ENCODE data around the gene DDX19B.
"Not testable (repeated sequence)": the region's sequence is repeated elsewhere in the genome, so short reads cannot be mapped to it uniquely, and the experiment has no call there.

Gene DDX19B

DNA sequence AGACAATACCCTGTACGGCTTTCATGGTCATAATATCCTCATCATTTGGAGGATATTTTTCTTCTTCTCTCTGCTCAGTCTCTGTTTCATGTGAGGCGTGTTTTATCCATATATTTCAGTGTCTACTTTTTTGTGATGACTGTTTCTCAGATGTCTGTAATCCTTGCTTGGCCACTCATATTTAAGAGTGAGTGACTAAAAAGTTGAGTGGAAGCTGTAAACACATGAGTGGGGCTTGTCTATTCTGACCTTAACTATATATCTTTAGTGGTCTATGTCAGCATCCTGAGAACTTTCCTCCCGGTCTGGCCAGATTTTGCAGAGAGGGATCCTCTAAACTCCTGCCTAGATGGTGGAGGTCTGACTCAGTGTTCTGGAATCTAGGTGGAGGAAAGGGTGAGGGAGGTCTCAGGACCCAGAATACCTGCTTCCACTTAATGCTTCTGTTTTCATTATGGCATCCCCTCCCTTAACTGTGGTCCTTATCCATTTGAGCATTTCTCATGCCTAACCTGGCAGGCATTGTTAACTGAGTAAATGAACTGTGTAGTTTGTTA is 6.0 kb downstream of the DDX19B start:
- Histone ChIP-seq H3K27me3 (ENCODE audit: insufficient read depth, insufficient read length) (no peaks in the 10 kb centered on the region), H3K9ac (ENCODE audit: insufficient read length, low read depth) (no peak overlapping the region), H3K4me1 (ENCODE audit: insufficient read depth, insufficient read length) (peaks cover 2% of the 10 kb centered on the region), H3K4me3 (ENCODE audit: insufficient read length, low read depth) (no peak overlapping the region), H3K9me3 (ENCODE audit: insufficient read depth, low read length) (peaks cover 15% of the 10 kb centered on the region), H3K36me3 (ENCODE audit: insufficient read depth, insufficient read length, low read length) (peaks cover 4% of the 10 kb centered on the region)
- peak; percentile 11 for DNase-seq (ENCODE audit: low read depth, low spot score)
- no peak for TF ChIP-seq ZNF274 (IDR thresholded peaks at IDR 0.05; ENCODE audit: low read depth, low read length)
- no peak for TF ChIP-seq YY1 (IDR thresholded peaks at IDR 0.05; ENCODE audit: insufficient read depth, insufficient read length)
- TF ChIP-seq SUZ12 (IDR thresholded peaks at IDR 0.05; ENCODE audit: extremely low read depth, insufficient read depth, insufficient read length) = no peak

DNA sequence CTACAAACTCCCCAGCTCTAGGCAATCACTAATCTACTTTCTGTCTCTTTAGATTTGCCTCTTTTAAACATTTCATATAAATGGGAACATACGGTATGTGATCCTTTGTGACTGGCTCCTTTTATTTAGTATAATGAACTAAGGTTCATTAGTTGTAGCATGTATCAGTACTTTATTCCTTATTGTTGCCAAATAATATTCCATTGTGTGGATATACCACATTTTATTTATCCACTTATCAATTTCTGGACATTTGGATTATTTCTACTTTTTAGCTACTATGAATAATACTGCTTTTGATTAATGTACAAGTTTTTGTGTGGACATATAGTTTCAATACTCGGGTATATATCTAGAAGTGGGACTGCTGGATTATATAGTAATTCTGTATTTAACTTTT is 7.9 kb downstream of the DDX19B start:
- Histone ChIP-seq H3K4me1 (ENCODE audit: insufficient read depth, insufficient read length) (peaks cover 5% of the 10 kb centered on the region), H3K4me3 (ENCODE audit: insufficient read length, low read depth) (no peak overlapping the region), H3K36me3 (ENCODE audit: insufficient read depth, insufficient read length, low read length) (no peaks in the 10 kb centered on the region), H3K27me3 (ENCODE audit: insufficient read depth, insufficient read length) (no peaks in the 10 kb centered on the region), H3K9me3 (ENCODE audit: insufficient read depth, low read length) (no peaks in the 10 kb centered on the region), H3K9ac (ENCODE audit: insufficient read length, low read depth) (no peak overlapping the region)
- no peak for DNase-seq (ENCODE audit: low read depth, low spot score)
- TF ChIP-seq YY1 (IDR thresholded peaks at IDR 0.05; ENCODE audit: insufficient read depth, insufficient read length) (no peak), SUZ12 (IDR thresholded peaks at IDR 0.05; ENCODE audit: extremely low read depth, insufficient read depth, insufficient read length) (no peak), ZNF274 (IDR thresholded peaks at IDR 0.05; ENCODE audit: low read depth, low read length) (no peak)

DNA sequence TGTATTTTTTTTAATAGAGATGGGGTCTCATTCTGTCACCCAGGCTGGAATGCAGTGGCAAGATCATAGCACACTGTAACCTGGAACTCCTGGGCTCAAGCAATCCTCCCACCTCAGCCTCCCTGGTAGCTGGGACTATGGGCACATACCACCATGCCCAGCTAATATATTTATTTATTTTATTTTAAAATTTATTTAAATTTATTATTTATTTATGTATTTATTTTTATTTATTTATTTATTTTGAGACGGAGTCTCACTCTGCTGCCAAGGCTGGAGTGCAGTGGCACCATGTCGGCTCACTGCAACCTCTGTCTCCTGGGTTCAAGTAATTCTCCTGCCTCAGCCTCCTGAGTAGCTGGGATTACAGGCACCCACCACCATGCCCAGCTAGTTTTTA is 8.7 kb downstream of the DDX19B start:
- not testable (repeated sequence) for H3K36me3 ChIP-seq (ENCODE audit: insufficient read depth, insufficient read length, low read length); H3K4me1 ChIP-seq (ENCODE audit: insufficient read depth, insufficient read length); H3K4me3 ChIP-seq (ENCODE audit: insufficient read length, low read depth); H3K9ac ChIP-seq (ENCODE audit: insufficient read length, low read depth); H3K9me3 ChIP-seq (ENCODE audit: insufficient read depth, low read length); DNase-seq (ENCODE audit: low read depth, low spot score); H3K27me3 ChIP-seq (ENCODE audit: insufficient read depth, insufficient read length)

DNA sequence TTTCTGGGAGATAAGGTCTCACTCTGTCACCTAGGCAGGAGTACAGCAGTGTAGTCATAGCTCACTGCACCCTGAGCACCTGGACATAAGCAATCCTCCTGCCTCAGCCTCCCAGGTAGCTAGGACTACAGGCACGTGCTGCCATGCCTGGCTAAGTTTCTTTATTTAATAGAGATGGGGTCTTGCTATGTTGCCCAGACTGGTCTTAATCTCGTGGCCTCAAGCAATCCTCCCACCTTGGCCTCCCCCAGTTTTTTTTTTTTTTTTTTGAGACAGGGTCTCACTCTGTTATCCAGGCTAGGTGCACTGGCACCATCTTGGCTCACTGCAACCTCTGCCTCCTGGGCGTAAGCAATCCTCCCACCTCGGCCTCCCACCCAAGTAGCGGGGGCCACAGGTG is 21.1 kb downstream of the DDX19B start:
- no peak for TF ChIP-seq ZNF274 (IDR thresholded peaks at IDR 0.05; ENCODE audit: low read depth, low read length)
- TF ChIP-seq YY1 (IDR thresholded peaks at IDR 0.05; ENCODE audit: insufficient read depth, insufficient read length) = no peak
- TF ChIP-seq SUZ12 (IDR thresholded peaks at IDR 0.05; ENCODE audit: extremely low read depth, insufficient read depth, insufficient read length) = no peak
- no peak for DNase-seq (ENCODE audit: low read depth, low spot score)
- Histone ChIP-seq H3K36me3 (ENCODE audit: insufficient read depth, insufficient read length, low read length) (peaks cover 51% of the 10 kb centered on the region), H3K4me1 (ENCODE audit: insufficient read depth, insufficient read length) (peaks cover 3% of the 10 kb centered on the region), H3K27me3 (ENCODE audit: insufficient read depth, insufficient read length) (no peaks in the 10 kb centered on the region), H3K9ac (ENCODE audit: insufficient read length, low read depth) (no peak overlapping the region), H3K4me3 (ENCODE audit: insufficient read length, low read depth) (no peak overlapping the region), H3K9me3 (ENCODE audit: insufficient read depth, low read length) (no peaks in the 10 kb centered on the region)

DNA sequence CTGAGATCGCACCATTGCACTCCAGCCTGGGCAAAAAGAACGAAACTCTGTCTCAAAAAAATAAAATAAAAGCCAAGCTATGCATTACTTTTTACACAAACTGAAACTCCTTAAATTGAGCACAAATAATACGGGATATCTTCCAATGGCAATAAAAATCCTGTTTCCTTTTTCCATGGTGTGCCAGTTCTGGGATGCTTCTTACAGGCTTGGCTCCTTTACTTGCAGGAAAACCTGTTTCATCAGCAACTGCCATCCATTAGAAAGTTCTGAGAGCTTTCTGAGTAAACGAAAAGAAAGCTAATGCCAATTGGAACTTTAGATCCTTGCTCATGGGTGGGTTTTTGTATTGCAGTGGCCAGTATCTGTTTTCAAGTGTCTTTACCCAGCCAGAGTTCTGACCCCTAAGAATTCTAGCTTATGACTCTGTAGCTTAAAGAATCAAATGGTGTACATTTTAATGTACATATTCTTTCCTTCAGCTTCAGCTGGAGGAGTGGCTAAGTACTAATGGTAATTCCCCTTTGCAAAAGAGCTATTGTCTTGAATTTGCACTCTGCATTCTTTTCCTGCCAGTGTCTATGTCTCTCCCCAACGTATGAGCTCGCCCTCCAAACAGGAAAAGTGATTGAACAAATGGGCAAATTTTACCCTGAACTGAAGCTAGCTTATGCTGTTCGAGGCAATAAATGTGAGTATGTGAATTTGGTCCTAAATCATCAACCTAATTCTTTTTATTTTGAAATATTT is 26.2 kb downstream of the DDX19B start:
- Histone ChIP-seq H3K9ac (ENCODE audit: insufficient read length, low read depth) (no peak overlapping the region), H3K9me3 (ENCODE audit: insufficient read depth, low read length) (no peaks in the 10 kb centered on the region), H3K4me1 (ENCODE audit: insufficient read depth, insufficient read length) (peaks cover 5% of the 10 kb centered on the region), H3K27me3 (ENCODE audit: insufficient read depth, insufficient read length) (no peaks in the 10 kb centered on the region), H3K4me3 (ENCODE audit: insufficient read length, low read depth) (no peak overlapping the region), H3K36me3 (ENCODE audit: insufficient read depth, insufficient read length, low read length) (peaks cover 43% of the 10 kb centered on the region)
- no peak for TF ChIP-seq ZNF274 (IDR thresholded peaks at IDR 0.05; ENCODE audit: low read depth, low read length)
- no peak for TF ChIP-seq SUZ12 (IDR thresholded peaks at IDR 0.05; ENCODE audit: extremely low read depth, insufficient read depth, insufficient read length)
- no peak for TF ChIP-seq YY1 (IDR thresholded peaks at IDR 0.05; ENCODE audit: insufficient read depth, insufficient read length)
- no peak for DNase-seq (ENCODE audit: low read depth, low spot score)

DNA sequence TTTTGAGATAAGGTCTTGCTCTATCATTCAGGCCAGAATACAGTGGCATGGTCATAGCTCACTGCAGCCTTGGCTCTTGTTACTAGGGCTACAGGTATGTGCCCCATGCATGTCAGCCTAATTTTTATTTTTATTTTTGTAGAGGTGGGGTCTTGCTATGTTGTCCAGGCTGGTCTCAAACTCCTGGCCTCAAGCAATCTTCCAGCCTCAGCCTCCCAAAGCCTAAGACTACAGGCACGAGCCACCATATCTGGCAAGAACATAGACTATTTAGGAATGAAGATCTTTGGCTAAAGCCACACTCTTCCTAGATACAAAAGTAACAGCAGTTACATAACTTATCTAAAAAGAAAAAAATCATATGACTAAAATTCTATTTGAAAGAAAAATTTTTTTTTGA is 32.1 kb downstream of the DDX19B start:
- no peak for DNase-seq (ENCODE audit: low read depth, low spot score)
- no peak for TF ChIP-seq YY1 (IDR thresholded peaks at IDR 0.05; ENCODE audit: insufficient read depth, insufficient read length)
- no peak for TF ChIP-seq ZNF274 (IDR thresholded peaks at IDR 0.05; ENCODE audit: low read depth, low read length)
- TF ChIP-seq SUZ12 (IDR thresholded peaks at IDR 0.05; ENCODE audit: extremely low read depth, insufficient read depth, insufficient read length) = no peak
- H3K27me3 ChIP-seq (ENCODE audit: insufficient read depth, insufficient read length) = no peaks in the 10 kb centered on the region
- H3K4me1 ChIP-seq (ENCODE audit: insufficient read depth, insufficient read length) = no peaks in the 10 kb centered on the region
- no peaks in the 10 kb centered on the region for H3K9me3 ChIP-seq (ENCODE audit: insufficient read depth, low read length)
- peaks cover 64% of the 10 kb centered on the region for H3K36me3 ChIP-seq (ENCODE audit: insufficient read depth, insufficient read length, low read length)
- H3K9ac ChIP-seq (ENCODE audit: insufficient read length, low read depth) = no peak overlapping the region
- no peak overlapping the region for H3K4me3 ChIP-seq (ENCODE audit: insufficient read length, low read depth)

DNA sequence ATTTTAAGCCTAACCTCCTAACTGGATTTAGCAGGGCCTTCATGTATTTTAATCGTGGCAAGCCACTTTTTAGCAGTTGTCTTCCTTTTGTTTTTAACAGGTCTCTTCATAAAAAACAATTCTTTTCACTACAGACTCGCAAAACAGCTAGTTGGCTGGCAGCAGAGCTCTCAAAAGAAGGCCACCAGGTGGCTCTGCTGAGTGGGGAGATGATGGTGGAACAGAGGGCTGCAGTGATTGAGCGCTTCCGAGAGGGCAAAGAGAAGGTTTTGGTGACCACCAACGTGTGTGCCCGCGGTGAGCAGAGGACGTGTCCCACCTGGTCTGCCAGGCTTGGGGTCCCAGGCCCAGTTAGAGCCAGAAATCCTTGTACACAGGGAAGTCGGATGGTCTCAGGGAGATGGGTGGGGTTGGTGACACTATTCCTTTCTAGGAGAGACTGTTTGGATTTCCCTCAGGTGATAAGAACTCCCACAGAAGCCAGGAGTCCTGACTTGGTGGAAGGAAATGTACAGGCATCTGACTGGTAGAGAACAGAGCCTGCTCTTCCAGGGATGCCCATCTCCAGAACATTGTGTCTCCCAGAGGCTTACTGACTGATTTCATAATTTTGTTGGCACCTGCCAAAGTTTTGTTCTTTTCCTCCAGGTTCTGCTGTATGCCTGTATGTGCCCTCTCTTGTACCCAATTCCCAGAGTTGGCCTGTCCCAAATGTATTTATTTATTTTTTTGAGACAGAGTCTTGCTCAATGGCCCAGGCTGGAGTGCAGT is 32.8 kb downstream of the DDX19B start:
- H3K9ac ChIP-seq (ENCODE audit: insufficient read length, low read depth) = no peak overlapping the region
- H3K27me3 ChIP-seq (ENCODE audit: insufficient read depth, insufficient read length) = no peaks in the 10 kb centered on the region
- no peaks in the 10 kb centered on the region for H3K9me3 ChIP-seq (ENCODE audit: insufficient read depth, low read length)
- no peak for DNase-seq (ENCODE audit: low read depth, low spot score)
- H3K36me3 ChIP-seq (ENCODE audit: insufficient read depth, insufficient read length, low read length) = peaks cover 64% of the 10 kb centered on the region
- no peak overlapping the region for H3K4me3 ChIP-seq (ENCODE audit: insufficient read length, low read depth)
- TF ChIP-seq ZNF274 (IDR thresholded peaks at IDR 0.05; ENCODE audit: low read depth, low read length) = no peak
- no peak for TF ChIP-seq YY1 (IDR thresholded peaks at IDR 0.05; ENCODE audit: insufficient read depth, insufficient read length)
- no peak for TF ChIP-seq SUZ12 (IDR thresholded peaks at IDR 0.05; ENCODE audit: extremely low read depth, insufficient read depth, insufficient read length)
- H3K4me1 ChIP-seq (ENCODE audit: insufficient read depth, insufficient read length) = no peaks in the 10 kb centered on the region

DNA sequence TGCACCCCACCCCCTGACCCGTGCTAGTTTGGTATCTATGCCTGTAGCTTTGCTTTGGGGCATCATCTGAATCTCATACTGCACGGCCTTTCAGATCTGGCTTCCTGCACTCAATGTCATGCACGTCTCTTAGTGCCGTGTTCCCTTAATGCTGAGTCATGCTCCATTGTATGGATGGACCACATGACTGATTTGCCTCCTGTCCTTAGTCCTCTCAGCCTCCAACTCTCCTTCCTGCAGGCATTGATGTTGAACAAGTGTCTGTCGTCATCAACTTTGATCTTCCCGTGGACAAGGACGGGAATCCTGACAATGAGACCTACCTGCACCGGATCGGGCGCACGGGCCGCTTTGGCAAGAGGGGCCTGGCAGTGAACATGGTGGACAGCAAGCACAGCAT is 33.7 kb downstream of the DDX19B start:
- not testable (repeated sequence) for H3K9ac ChIP-seq (ENCODE audit: insufficient read length, low read depth); H3K4me1 ChIP-seq (ENCODE audit: insufficient read depth, insufficient read length); H3K9me3 ChIP-seq (ENCODE audit: insufficient read depth, low read length); H3K4me3 ChIP-seq (ENCODE audit: insufficient read length, low read depth); DNase-seq (ENCODE audit: low read depth, low spot score); H3K27me3 ChIP-seq (ENCODE audit: insufficient read depth, insufficient read length)
- H3K36me3 ChIP-seq (ENCODE audit: insufficient read depth, insufficient read length, low read length) = peaks cover 65% of the 10 kb centered on the region
